Measurements from ENCODE around the gene GALK1. TPM values are rescaled to one million over a fixed set of nuclear protein-coding genes. Genes with fewer than 3 reads are reported as not detected.

The GALK1 gene
- total RNA-seq, 1 donor from 2014 or later = 11.5 TPM

DNA sequence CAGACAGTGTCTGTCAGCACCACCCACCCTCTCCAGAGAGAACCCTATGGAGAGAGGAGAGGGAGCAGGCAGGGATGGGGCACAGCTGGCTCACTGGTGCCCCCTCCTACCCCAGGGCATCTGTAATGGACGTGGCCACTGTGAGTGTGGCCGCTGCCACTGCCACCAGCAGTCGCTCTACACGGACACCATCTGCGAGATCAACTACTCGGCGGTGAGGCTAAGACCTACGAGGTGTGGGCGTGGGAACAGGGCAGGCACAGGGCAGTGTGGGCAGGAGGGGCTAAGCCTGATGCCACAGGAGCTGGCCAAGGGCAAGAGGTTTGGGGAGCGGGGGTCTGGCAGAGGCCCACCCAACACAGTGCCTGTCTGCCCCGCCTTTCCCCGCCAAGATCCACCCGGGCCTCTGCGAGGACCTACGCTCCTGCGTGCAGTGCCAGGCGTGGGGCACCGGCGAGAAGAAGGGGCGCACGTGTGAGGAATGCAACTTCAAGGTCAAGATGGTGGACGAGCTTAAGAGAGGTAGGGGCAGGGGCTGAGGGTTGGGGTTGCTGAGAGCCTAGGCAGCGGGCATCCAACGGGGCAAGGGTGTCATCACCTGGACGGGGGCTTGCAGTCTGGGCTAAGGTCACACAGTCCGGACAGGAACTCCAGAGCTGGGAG, 28.7 kb downstream of the GALK1 start:
- intact Hi-C loops (cut with DNase I) = no loop called here
- DNase-seq (ENCODE audit: low spot score) = no peak

DNA sequence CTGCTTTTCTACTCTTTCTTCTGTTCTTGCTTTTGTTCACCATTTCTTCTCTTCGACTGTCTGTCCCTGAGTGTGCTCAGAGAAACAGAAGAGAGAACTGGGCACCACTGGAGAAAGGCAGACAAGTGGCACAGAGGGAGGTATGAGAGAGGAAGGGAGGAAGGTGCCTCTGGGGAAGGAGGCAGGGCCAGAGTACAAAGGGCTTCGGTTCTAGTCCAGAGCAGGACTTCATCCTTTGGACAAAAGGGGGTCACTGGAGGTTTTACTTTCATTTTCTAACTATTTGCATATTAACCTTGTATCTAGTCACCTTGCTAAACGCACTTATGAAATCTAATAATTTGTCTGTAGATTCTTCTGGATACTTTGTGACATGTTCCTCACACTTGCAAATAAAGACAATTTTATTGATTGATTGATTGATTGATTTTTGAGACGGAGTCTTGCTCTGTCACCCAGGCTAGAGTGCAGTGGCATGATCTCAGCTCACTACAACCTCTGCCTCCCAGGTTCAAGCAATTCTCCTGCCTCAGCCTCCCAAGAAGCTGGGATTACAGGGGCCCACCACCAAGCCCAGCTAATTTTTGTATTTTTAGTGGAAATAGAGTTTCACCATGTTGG, 30.2 kb downstream of the GALK1 start:
- intact Hi-C loops (cut with DNase I) = no loop called here

DNA sequence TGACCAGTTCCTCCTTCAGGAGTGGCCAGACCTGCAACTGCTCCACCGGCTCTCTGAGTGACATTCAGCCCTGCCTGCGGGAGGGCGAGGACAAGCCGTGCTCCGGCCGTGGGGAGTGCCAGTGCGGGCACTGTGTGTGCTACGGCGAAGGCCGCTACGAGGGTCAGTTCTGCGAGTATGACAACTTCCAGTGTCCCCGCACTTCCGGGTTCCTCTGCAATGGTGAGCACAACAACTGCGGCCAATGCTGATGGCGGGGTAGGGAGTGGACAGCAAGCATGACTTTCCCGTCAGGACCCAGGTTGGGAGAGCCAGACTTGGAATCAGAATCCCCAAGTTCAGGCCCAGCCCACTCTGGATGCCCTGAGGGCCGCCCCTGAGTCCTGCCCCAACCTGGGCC, 31.5 kb downstream of the GALK1 start:
- no peak for DNase-seq (ENCODE audit: low spot score)
- intact Hi-C loops (cut with DNase I) = no loop called here

More for the DNA sequence above, 30.2 kb downstream of the GALK1 start:
- DNase-seq (ENCODE audit: low spot score) = no peak

GRCh38 chr17:75731716-75732498, 33.1 kb downstream of the GALK1 start:
- DNase-seq (ENCODE audit: low spot score) = no peak
- intact Hi-C loops (cut with DNase I) = no loop called here

DNA sequence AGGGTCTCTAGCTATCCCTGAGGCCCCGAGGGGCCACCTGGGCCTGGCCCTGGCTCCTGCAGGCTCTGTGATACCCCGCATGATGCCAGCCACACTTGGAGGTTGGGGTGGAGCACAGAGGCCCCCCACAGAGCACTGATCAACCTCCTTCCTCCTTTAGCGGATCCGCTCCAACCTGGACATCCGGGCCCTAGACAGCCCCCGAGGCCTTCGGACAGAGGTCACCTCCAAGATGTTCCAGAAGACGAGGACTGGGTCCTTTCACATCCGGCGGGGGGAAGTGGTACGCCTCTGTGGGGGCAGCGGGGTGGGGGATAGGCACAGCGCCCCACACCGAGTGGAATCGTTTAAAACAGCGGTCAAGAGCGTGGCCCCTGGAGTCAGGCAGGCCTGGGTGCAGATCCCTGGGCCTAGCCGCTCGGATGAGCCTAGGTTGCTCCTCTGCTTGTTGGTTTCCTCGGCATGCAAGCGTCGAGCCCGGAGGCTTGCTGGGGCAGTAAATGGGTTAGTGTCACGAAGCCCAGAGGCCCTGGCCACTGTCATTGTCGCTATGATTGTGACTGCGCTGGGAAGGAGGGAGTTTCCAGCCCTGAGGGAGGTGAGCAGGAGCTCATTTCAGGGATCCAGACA, 33.8 kb downstream of the GALK1 start:
- no peak for DNase-seq (ENCODE audit: low spot score)
- intact Hi-C loops (cut with DNase I) = no loop called here

DNA sequence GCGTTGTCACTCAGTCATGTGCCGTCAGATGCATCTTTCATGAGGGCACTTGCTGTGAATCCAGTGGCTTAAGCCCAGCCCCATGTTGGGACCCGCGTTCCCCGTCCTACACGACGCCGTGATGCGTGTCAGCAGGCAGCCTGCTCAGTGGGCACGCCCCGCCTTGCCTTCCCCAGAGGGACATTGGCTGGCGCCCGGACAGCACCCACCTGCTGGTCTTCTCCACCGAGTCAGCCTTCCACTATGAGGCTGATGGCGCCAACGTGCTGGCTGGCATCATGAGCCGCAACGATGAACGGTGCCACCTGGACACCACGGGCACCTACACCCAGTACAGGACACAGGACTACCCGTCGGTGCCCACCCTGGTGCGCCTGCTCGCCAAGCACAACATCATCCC, 34.9 kb downstream of the GALK1 start:
- intact Hi-C loops (cut with DNase I) = no loop called here
- DNase-seq (ENCODE audit: low spot score) = no peak

DNA sequence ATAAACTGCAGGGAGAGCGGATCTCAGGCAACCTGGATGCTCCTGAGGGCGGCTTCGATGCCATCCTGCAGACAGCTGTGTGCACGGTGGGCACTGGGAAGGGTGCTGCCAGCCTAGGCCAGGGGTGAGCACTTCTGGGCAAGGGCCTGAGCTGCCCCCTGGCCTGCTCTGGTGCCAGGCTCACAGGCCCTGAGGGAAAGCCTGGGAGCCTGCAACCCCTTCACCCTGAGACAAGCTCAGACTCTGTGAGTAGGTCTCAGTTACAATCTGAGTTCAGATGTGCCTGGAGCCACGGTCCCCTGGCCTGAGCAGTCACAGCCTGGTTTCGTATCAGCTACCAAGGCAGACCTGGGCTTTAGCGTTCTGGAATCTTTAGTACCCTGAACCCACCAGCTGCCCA, 35.6 kb downstream of the GALK1 start:
- no peak for DNase-seq (ENCODE audit: low spot score)
- intact Hi-C loops (cut with DNase I) = no loop called here

DNA sequence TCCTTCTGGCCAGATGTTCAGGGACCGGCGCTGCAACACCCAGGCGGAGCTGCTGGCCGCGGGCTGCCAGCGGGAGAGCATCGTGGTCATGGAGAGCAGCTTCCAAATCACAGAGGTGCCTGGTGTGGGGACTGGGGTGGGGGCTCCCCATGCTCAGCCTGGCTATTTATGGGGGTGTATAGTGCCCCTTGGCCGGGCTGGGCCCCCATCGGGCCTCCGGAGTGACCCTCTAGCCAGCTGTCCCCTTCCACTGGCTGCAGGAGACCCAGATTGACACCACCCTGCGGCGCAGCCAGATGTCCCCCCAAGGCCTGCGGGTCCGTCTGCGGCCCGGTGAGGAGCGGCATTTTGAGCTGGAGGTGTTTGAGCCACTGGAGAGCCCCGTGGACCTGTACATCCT, 37.6 kb downstream of the GALK1 start:
- no peak for DNase-seq (ENCODE audit: low spot score)
- intact Hi-C loops (cut with DNase I) = no loop called here

DNA sequence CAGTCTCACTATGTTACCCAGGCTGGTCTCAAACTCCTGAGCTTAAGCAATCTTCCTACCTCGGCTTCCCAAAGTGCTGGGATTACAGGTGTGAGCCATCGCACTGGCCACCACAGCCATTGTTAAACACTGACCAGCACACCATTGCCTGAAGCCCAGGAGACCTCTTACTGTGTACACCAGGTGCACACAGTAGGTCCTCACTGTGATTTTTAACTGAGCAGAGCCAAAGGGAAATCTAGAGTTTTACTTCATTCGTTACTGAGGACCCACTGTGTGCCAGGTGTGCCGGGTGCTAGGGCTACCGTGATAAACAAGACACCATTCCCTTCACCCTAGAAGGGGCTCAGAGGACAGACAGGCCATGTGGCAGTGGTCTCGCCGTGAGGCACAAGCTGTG, 39.5 kb downstream of the GALK1 start:
- intact Hi-C loops (cut with DNase I) = no loop called here
- DNase-seq (ENCODE audit: low spot score) = no peak

- DNase-seq (ENCODE audit: low spot score) = no peak
- intact Hi-C loops (cut with DNase I) = no loop called here
Observed at GRCh38 chr17:75724016-75725003, 40.7 kb downstream of the GALK1 start.

GRCh38 chr17:75723171-75723930, 41.6 kb downstream of the GALK1 start:
- intact Hi-C loops (cut with DNase I) = no loop called here
- DNase-seq (ENCODE audit: low spot score) = no peak

GRCh38 chr17:75722542-75723095, 42.4 kb downstream of the GALK1 start:
- DNase-seq (ENCODE audit: low spot score) = no peak
- intact Hi-C loops (cut with DNase I) = no loop called here

DNA sequence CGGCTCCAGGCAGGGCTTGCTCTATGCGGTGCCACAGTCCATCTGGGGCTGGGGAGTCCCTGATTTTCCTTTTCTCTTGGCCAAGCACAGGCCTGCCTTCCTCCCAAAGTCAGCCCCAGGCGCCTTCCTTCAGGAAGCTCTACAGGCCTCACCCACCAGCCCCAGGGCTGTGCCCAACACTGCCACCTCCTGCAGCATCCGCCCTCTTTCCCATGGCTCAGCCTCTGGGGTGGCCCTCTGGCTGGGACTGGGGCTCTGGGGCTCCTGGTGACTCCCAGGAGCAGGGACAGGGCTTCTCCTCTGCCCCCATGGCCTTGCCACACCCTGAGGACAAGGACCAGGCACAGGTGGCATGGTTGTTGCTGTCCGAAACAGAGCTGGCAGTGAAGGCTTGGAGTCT, 42.9 kb downstream of the GALK1 start:
- intact Hi-C loops (cut with DNase I) = no loop called here

DNA sequence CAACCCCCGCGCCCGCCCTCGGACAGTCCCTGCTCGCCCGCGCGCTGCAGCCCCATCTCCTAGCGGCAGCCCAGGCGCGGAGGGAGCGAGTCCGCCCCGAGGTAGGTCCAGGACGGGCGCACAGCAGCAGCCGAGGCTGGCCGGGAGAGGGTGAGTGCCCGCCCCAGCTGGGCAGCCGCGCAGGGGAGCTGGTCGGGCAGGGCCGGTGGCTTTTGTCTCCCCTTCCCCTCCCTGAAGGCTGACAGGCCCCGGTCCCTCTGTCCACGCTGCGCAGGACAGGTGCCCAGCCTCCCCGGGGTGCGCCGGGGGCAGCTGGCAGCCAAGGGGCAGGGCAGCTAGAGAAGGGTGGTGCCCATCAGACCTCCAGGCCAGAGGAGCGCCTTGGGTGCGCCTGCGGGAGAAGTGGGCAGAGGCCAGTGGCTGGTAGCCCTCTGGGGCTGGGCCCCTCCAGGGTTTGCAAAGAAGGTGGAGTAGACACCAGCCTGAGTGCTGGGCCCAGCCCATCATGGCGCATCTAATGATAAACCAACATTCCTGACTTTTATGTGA, 43.5 kb downstream of the GALK1 start:
- DNase-seq (ENCODE audit: low spot score) = no peak

More for the DNA sequence above, 42.9 kb downstream of the GALK1 start:
- DNase-seq (ENCODE audit: low spot score) = no peak

GRCh38 chr17:75720656-75721462, 44.1 kb downstream of the GALK1 start, which contains the start of gene ITGB4:
ITGB4 (plus strand) TSS chr17:75721459; CDS start chr17:75724704, 3,245 bp downstream.
- intact Hi-C loops (cut with DNase I) = no loop called here
- DNase-seq (ENCODE audit: low spot score) = no peak

More for the DNA sequence above, 43.5 kb downstream of the GALK1 start:
- intact Hi-C loops (cut with DNase I) = no loop called here

GRCh38 chr17:75719732-75720131, 45.3 kb downstream of the GALK1 start:
- intact Hi-C loops (cut with DNase I) = no loop called here
- DNase-seq (ENCODE audit: low spot score) = no peak

DNA sequence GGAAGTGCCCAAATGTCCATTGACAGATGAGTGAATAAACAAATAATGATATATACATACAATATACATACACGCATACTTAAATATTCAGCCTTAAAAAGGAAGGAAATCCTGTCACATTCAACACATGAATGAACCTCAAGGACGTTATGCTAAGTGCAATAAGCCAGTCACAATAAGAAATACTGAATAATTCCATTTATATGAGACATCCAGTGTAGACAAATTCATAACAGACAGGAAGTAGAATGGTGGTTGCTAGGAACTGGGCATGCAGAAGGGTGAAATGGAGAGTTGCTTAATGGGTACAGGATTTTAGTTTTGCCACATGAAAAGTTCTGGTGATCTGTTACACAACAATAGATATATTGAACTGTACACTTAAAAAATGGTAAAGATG, 52.5 kb downstream of the GALK1 start:
- no peak for DNase-seq (ENCODE audit: low spot score)
- intact Hi-C loops (cut with DNase I) = no loop called here
